GM12891 (cell line): ENCODE data around the gene DNM3.

Experiments used
- POLR2A ChIP-seq: IDR thresholded peaks from 2 replicates; pipeline ENCODE4 v1.6.1; 2011; ENCODE audit warnings: low read depth, low read length, control low read depth
- POLR2AphosphoS5 ChIP-seq: IDR thresholded peaks from 2 replicates; pipeline ENCODE4 v1.6.1; 2011; ENCODE audit warnings: low read depth, low read length, control low read depth

DNA sequence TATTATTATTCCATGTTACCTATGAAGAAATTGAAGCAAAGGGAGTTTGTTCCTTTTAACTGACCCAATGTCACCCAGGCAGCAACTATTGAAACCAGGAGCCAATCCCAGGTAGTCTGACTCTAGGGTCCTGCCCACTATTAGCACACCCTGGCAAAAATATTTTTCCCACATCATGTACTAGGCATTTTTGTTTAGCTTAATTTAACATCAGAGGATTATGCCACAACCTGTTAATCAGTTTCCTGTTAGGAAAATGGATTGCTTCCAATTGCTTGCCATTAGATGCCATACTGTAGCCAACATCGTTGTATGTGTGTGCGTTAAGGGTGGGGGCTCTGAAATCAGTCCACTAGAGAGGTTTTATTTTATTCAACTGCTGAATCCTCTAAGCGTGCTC is 281.1 kb downstream of the DNM3 start:
- TF ChIP-seq POLR2AphosphoS5 (no peak), POLR2A (no peak)
